Measurements from ENCODE around the gene SUPT6H.

DNA sequence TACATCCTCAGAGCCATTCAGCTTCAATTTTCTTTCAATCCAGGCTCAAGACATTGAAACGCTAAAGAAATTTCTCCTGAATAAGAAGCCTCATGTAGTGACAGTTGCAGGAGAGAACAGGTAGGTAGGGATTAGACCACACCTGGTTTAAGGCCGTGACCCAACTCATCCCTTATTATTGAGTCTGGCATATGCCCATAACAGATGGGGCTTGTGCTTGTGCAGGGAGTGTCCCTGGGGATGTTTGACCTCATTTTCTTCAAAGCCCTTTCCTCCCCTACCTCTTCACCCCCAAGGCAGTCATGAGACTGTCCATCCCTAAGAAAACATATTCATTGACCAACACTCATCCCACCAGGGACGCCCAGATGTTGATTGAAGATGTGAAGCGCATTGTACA is 24.3 kb downstream of the SUPT6H start:
- no peak for TF ChIP-seq EZH2 (IDR thresholded peaks at IDR 0.05; ENCODE audit: borderline replicate concordance, insufficient read depth, low read depth, low read length, poor library complexity, severe bottlenecking)
- TF ChIP-seq, protein P1, sequence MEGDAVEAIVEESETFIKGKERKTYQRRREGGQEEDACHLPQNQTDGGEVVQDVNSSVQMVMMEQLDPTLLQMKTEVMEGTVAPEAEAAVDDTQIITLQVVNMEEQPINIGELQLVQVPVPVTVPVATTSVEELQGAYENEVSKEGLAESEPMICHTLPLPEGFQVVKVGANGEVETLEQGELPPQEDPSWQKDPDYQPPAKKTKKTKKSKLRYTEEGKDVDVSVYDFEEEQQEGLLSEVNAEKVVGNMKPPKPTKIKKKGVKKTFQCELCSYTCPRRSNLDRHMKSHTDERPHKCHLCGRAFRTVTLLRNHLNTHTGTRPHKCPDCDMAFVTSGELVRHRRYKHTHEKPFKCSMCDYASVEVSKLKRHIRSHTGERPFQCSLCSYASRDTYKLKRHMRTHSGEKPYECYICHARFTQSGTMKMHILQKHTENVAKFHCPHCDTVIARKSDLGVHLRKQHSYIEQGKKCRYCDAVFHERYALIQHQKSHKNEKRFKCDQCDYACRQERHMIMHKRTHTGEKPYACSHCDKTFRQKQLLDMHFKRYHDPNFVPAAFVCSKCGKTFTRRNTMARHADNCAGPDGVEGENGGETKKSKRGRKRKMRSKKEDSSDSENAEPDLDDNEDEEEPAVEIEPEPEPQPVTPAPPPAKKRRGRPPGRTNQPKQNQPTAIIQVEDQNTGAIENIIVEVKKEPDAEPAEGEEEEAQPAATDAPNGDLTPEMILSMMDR (IDR thresholded peaks at IDR 0.05) = no peak
